HG03558 (cell line): ENCODE results near the gene DISC1.

Experiments used
- ATAC-seq: cut with Tn5 transposase; IDR thresholded peaks from one replicate; pipeline ENCODE4 v1.9.1; 2021; ENCODE audit warnings: moderate number of reproducible peaks; ENCODE audit not compliant: unreplicated experiment; ENCODE audit errors: extremely low read depth

DISC1 gene

DNA sequence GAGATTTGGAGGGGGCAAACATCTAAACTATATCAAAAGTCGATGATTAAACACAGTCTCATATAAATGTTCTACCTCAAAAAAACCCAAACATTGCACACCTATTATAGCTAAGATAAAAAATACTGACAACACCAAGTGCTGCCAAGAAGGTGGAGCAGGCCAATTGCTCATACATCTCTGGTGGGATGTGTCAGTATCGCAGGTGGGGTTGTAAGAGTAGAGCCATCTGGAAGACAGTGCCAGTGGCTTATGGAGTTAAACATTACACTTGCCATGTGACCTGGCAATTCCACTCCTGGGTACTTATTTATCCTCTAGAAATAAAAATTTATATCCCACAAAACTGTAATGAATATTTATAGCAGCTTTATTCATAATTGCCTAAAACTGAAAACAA is 213.4 kb downstream of the DISC1 start:
- ATAC-seq, result no peak

- ATAC-seq, result no peak
These were observed 215.2 kb downstream of the DISC1 start for GRCh38 chr1:231841616-231842344.

GRCh38 chr1:231842441-231842840 is 215.9 kb downstream of the DISC1 start:
- no peak for ATAC-seq

DNA sequence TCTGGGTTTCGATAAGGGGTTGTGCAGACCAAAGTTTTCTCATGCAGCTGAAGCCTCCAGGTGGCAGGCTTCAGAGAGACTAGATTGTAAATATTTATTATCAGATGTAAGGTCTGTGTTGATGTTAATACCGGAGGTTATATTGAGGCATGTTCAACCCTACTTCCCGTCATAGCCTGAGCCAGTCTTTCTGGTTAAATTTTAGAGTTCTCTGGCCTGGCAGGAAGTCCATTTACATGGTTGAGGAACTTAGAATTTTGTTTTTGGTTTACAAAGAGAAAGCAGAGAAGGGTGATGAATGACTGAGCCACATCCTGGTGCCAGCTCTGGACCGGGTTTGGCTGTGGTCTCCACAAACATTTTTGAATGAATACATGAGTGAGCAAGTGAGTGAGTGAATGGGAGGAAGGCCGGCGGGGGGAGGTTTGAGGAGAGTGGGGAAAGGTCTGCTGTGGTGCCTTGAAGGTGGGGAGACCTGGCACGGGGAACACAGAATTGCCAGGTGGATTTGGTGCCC is 218.5 kb downstream of the DISC1 start:
- no peak for ATAC-seq

DNA sequence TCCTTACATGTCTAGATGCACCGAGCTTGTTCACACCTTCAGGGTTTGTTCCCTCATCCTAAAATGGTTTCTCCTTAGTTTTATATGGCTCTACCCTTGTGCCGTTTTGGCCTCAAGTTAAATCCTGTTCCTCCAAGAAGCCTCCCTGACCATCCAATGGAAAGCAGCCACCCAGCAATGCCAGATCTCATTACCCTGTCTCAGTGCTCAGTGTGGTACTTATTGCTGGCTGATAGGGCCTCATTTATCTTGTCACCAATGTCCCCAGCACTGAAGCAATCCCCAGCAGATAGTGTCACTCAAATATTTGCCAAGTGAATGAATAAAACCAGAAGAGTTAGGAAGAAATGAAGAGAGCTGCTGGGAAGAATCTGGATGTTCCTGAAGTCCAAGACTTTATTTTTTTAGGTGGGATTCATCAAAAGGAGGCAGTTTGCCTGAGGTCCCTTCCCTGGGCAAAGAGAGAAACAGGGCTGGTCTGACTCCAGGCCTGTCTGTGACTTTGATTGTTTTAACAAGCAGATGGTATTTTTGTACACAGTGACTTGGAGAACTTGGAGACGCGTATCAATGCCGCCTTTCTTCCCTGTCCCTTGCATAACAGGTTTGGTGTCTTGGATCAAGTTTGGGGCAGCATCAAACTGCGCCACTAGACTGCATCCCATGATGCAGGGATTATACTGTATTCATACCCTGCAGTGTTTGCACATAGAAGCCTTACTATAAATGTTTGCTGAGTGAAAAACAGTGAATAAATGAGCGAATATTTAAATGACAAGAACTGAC is 221.2 kb downstream of the DISC1 start:
- ATAC-seq, result no peak

- ATAC-seq, result no peak
These were observed 223.4 kb downstream of the DISC1 start for GRCh38 chr1:231849981-231850380.

DNA sequence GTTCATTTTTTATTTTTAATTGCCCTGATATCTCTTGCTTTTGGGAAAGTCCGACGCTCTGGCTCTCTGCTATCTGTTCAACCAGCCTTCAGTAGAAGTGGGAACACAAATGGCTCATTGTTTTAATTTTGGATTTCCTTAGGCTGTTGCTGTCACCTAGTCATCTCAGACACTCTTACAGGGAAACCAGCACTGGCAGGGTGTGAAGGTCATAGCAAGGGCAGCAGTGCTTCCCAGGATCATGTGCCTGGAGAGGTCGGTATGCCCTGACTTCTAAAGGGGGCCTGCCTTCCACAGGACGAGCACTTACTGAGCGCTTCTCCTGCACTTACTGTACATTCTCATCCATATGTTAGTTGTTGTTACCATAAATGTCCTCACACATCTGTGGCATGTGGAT is 224.2 kb downstream of the DISC1 start:
- no peak for ATAC-seq

DNA sequence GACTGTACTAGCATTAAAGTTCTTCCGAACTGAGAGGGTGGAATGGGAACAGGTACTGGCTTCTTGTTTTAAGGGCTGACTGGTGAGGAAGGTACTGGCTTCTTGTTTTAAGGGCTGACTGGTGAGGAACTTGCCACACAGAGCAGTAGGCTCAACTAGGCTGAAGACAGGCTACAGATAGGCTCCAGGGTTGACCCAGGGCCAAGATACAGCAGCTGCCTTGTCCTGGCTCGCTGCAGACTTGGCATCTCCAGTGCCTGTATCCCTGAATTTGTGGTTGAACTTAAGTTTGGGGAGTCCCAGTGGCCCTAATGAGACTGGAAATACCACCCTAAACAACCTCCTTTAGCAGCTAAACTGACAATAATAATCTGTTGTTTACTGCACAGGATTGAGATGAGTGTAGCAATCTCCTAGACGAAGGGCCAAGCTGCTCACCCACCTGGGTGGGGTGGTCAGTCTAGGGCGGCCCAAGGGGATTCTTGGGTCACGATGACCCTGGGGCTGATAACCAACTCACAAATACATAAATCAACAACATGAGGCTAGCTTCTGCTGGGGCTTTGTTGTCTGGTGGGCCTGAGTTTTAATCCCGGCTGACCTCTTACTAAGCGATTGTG is 227.1 kb downstream of the DISC1 start:
- ATAC-seq, result no peak

GRCh38 chr1:231855361-231855760 is 228.8 kb downstream of the DISC1 start:
- no peak for ATAC-seq

- no peak for ATAC-seq
These were observed 229.3 kb downstream of the DISC1 start for GRCh38 chr1:231855926-231856325.

- ATAC-seq, result no peak
These were observed 229.8 kb downstream of the DISC1 start for GRCh38 chr1:231856426-231856825.

GRCh38 chr1:231856894-231857293 is 230.3 kb downstream of the DISC1 start:
- no peak for ATAC-seq

GRCh38 chr1:231857609-231858135 is 231.1 kb downstream of the DISC1 start:
- no peak for ATAC-seq

GRCh38 chr1:231860221-231861088 is 233.9 kb downstream of the DISC1 start:
- ATAC-seq, result no peak

GRCh38 chr1:231861541-231862481 is 235.2 kb downstream of the DISC1 start:
- no peak for ATAC-seq

DNA sequence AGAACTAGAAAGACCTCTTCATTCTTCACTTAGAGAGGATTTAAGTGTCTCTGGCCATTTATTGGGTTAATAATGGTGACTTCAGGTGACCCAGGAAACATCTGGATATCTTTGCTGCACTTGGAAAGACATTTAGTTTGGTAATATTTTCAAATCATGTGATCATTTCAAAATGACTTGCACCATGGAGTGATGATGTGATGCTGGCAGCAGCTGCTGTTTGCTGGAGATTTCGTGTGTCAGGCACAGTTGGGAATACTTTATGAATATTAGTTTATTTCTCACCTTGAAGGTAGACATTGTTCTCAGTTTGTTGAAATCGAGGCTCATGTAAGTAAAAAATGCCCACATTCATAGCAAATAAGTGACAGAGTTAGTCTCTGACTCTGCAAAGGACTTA is 236.0 kb downstream of the DISC1 start:
- ATAC-seq, result no peak

GRCh38 chr1:231865331-231865730 is 238.7 kb downstream of the DISC1 start:
- no peak for ATAC-seq

- no peak for ATAC-seq
These were observed 240.1 kb downstream of the DISC1 start for GRCh38 chr1:231866392-231867331.
